OCI-LY7 (cell line): Measurements from ENCODE around the gene RPS5. TPM values are rescaled to one million over a fixed set of nuclear protein-coding genes. Genes with fewer than 3 reads are reported as not detected.

Source experiments
- BruUV-seq: library from RNA; stranded (reverse); fragments of 400-500 nt; replicated peaks from 2 replicates; lab custom pipeline; 2021; lab: Mats Ljungman, UMichigan
- CTCF ChIA-PET: fragments of 300-600 bp; sonication (Branson Sonifier 250); formaldehyde crosslinking; loops from one replicate; lab custom pipeline; 2022; ENCODE audit warnings: antibody characterized with exemption; ENCODE audit not compliant: unreplicated experiment; lab: Charles Lee
- POLR2A ChIA-PET: fragments of 300-600 bp; sonication (Branson Sonifier 250); formaldehyde crosslinking; loops from one replicate; lab custom pipeline; 2022; ENCODE audit warnings: antibody characterized with exemption; lab: Charles Lee
- DNase-seq: peaks from one replicate; pipeline ENCODE4 v3.0.0-alpha.2; 2015; ENCODE audit warnings: low spot score
- H2AFZ ChIP-seq: fragments of 200-600 bp; sonication (generic), shearing (Covaris generic); 2 replicates; pipeline ENCODE4 v1.6.1; 2014; ENCODE audit warnings: mild to moderate bottlenecking, antibody characterized with exemption, low read length, moderate library complexity
- H3K27ac ChIP-seq: fragments of 200-600 bp; sonication (generic); 2 replicates; pipeline ENCODE4 v1.5.1; 2014; ENCODE audit warnings: mixed run types, low read depth, mild to moderate bottlenecking, moderate library complexity, low read length, inconsistent platforms; ENCODE audit not compliant: poor library complexity, severe bottlenecking
- H3K36me3 ChIP-seq: fragments of 200-600 bp; sonication (generic); 2 replicates; pipeline ENCODE4 v1.6.1; 2014; ENCODE audit warnings: mild to moderate bottlenecking, antibody characterized with exemption, low read length, moderate library complexity, mixed read lengths; ENCODE audit not compliant: insufficient read depth
- H3K4me1 ChIP-seq: fragments of 200-600 bp; sonication (generic); 2 replicates; pipeline ENCODE4 v1.5.1; 2014; ENCODE audit warnings: mild to moderate bottlenecking, low read length; ENCODE audit not compliant: insufficient read depth, poor library complexity, severe bottlenecking
- H3K4me2 ChIP-seq: fragments of 200-600 bp; sonication (generic); 2 replicates; pipeline ENCODE4 v1.6.1; 2014; ENCODE audit warnings: mild to moderate bottlenecking, low read length
- H3K4me3 ChIP-seq: fragments of 200-600 bp; sonication (generic); 2 replicates; pipeline ENCODE4 v1.5.1; 2014; ENCODE audit warnings: mild to moderate bottlenecking, low read depth, low read length; ENCODE audit not compliant: poor library complexity, severe bottlenecking
- H3K79me2 ChIP-seq: fragments of 200-600 bp; sonication (generic); 2 replicates; pipeline ENCODE4 v1.6.1; 2016; ENCODE audit warnings: low read depth, mild to moderate bottlenecking, low read length, moderate library complexity, mixed read lengths; ENCODE audit not compliant: insufficient read depth
- H3K9me2 ChIP-seq: fragments of 200-600 bp; sonication (generic); 2 replicates; pipeline ENCODE4 v1.6.1; 2016; ENCODE audit warnings: mild to moderate bottlenecking, low read length, mixed read lengths; ENCODE audit not compliant: insufficient read depth
- H3K9me3 ChIP-seq: fragments of 200-600 bp; sonication (generic); 2 replicates; pipeline ENCODE4 v1.6.1; 2014; ENCODE audit warnings: mild to moderate bottlenecking, mixed run types, low read length, mixed read lengths
- H4K20me1 ChIP-seq: fragments of 200-600 bp; sonication (generic); 2 replicates; pipeline ENCODE4 v1.6.1; 2014; ENCODE audit warnings: mild to moderate bottlenecking, antibody characterized with exemption, low read length, moderate library complexity, mixed read lengths; ENCODE audit not compliant: insufficient read depth
- EZH2phosphoT487 ChIP-seq: fragments of 200-600 bp; sonication (generic); IDR thresholded peaks from 2 replicates; pipeline ENCODE4 v1.6.1; 2018; ENCODE audit warnings: low read depth, borderline replicate concordance, mild to moderate bottlenecking, mixed run types, antibody characterized with exemption, low read length, moderate library complexity, mixed read lengths
- intact Hi-C: fragments of 100-400 bp; cut with micrococcal nuclease; formaldehyde crosslinking; loops from one replicate; pipeline ENCODE4 v1.10.0; 2022; ENCODE audit not compliant: unreplicated experiment
- total RNA-seq, 2 experiments: library from RNA; depleted of rRNA in 1 of 2; stranded (reverse); fragments of >200 nt in 1 of 2; shearing (Covaris generic) in 1 of 2; gene quantifications; 2 replicates each; pipeline ENCODE4 v1.2.3, GENCODE V29; 2014 to 2022
- TF ChIP-seq, protein P1 (sequence below): fragments of 200-600 bp; sonication (generic); conservative IDR thresholded peaks from 2 replicates; pipeline ENCODE4 v1.5.1; 2014; ENCODE audit warnings: mild to moderate bottlenecking, antibody characterized with exemption, low read length, moderate library complexity, mixed read lengths

Gene RPS5
- total RNA-seq, 2 experiments from 2014 or later: 1,607 to 3,333 TPM

DNA sequence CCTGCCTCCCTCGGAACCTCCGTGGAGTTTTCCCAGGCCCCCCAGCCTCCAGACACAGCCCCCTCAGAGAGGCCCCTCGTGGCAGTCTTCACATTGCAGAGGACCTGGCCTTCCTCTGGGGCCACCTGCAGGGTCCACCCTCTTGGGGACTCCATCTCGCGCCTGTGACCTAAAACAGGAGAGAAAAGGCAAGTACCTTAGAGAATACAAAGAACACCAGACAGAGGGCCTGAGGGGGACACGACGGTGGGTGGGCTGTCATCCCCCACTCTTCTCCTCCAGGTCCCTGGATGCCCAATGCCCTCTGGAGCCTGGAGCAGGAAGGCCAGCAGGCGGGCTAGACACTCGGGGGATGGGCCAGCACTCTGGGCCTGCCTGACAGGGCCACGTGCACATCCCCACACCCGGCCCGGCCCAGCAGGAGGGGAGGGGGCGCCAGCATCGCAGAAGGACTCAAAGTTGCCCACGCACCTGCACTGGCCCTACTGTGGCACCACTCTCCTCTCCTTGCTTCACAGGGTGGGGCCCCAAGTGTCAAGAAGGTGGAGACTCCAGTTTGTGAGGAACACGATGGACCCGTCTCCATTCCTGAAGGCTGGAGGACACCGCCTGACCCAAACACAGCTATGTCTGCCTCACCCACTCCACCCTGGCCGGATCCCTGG lies 29.5 kb upstream of the RPS5 start:
- no peak for DNase-seq
- ChIA-PET CTCF (no interaction called here), POLR2A (no interaction called here)
- Histone ChIP-seq H3K36me3 (peaks cover 5% of the 10 kb centered on the region; the same call in 1 of the 2 replicates), H4K20me1 (no peaks in the 10 kb centered on the region), H3K9me3 (no peaks in the 10 kb centered on the region), H3K27ac (no peak overlapping the region), H3K4me3 (no peak overlapping the region), H3K4me2 (no peak overlapping the region), H3K9me2 (no peaks in the 10 kb centered on the region), H2AFZ (no peak overlapping the region), H3K4me1 (peaks cover 8% of the 10 kb centered on the region), H3K79me2 (no peaks in the 10 kb centered on the region)
- intact Hi-C loops: no loop called here
- TF ChIP-seq, protein P1, sequence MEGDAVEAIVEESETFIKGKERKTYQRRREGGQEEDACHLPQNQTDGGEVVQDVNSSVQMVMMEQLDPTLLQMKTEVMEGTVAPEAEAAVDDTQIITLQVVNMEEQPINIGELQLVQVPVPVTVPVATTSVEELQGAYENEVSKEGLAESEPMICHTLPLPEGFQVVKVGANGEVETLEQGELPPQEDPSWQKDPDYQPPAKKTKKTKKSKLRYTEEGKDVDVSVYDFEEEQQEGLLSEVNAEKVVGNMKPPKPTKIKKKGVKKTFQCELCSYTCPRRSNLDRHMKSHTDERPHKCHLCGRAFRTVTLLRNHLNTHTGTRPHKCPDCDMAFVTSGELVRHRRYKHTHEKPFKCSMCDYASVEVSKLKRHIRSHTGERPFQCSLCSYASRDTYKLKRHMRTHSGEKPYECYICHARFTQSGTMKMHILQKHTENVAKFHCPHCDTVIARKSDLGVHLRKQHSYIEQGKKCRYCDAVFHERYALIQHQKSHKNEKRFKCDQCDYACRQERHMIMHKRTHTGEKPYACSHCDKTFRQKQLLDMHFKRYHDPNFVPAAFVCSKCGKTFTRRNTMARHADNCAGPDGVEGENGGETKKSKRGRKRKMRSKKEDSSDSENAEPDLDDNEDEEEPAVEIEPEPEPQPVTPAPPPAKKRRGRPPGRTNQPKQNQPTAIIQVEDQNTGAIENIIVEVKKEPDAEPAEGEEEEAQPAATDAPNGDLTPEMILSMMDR: no peak
- no peak for TF ChIP-seq EZH2phosphoT487
- no TSS peak for BruUV-seq

DNA sequence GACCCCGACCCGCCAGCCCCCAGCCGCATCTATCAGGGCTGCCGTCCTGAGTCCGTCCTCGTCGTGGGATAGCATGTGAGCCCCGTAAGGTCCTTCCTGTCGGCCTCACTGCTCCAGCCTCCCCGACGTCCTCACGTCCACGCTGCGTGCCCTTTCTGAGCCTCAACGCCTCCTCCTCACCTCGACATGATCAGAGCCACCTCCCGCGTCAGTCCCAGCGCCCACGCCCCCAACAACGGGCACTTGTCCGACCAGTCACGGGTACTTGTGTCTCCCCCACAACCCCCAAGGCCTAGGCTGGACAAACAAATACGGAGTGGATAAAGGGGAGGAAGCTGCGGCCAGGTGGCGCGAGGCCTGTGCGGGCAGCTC lies 25.2 kb upstream of the RPS5 start:
- POLR2A ChIA-PET: interaction anchor here (1.3 to 3.0 kb wide), 4 partner anchors 11 to 18 kb away, joined by 4 to 21 read pairs (median 5); no protein-coding TSS in a partner anchor
- DNase-seq: no peak
- intact Hi-C loops: loop anchor here (1.0 kb wide), 2 partner anchors 19 to 157 kb away; partner anchors contain the start of genes ZBTB45 and ZNF837

More for the DNA sequence above, 25.2 kb upstream of the RPS5 start:
- Histone ChIP-seq H3K4me3 (peak overlapping the region; percentile 75), H4K20me1 (no peaks in the 10 kb centered on the region), H3K4me2 (peak overlapping the region; percentile 72), H3K9me2 (no peaks in the 10 kb centered on the region), H3K27ac (peak overlapping the region; percentile 41), H3K36me3 (no peaks in the 10 kb centered on the region), H3K4me1 (peaks cover 18% of the 10 kb centered on the region), H2AFZ (peak overlapping the region; percentile 77), H3K79me2 (no peaks in the 10 kb centered on the region), H3K9me3 (no peaks in the 10 kb centered on the region)
- CTCF ChIA-PET: no interaction called here
- BruUV-seq: no TSS peak
- TF ChIP-seq EZH2phosphoT487: no peak
- TF ChIP-seq, protein P1: no peak
